B cell (primary cell): ENCODE measurements around the gene ASCL5. TPM values are rescaled to one million over a fixed set of nuclear protein-coding genes. Genes with fewer than 3 reads are reported as not detected.

Experiments used
- ATAC-seq: fragments of 200-7000 bp; cut with Tn5 transposase; one replicate; pipeline ENCODE4 v1.10.0; 2021; ENCODE audit warnings: low read depth, mild to moderate bottlenecking, moderate number of reproducible peaks, moderate library complexity
- CTCF ChIA-PET: fragments of 350-600 bp; sonication (Branson Sonifier 250); formaldehyde crosslinking; loops from one replicate; lab custom pipeline; 2021; ENCODE audit warnings: antibody characterized with exemption, inconsistent platforms; lab: Charles Lee
- POLR2A ChIA-PET: fragments of 350-600 bp; sonication (Branson Sonifier 250); formaldehyde crosslinking; loops from one replicate; lab custom pipeline; 2021; ENCODE audit warnings: antibody characterized with exemption; lab: Charles Lee
- DNase-seq: peaks from one replicate; pipeline ENCODE4 v3.0.0; 2013
- H2AFZ ChIP-seq: 2 replicates; pipeline ENCODE4 v1.6.1; 2012; ENCODE audit warnings: mild to moderate bottlenecking, low read depth, low read length; ENCODE audit not compliant: insufficient read depth, poor library complexity, severe bottlenecking
- H3K27ac ChIP-seq, 2 donors: 1 replicate in 1 of 2; 2 replicates in 1 of 2; pipeline ENCODE4 v1.5.1; 2012 to 2013; ENCODE audit warnings: low read length in 2 of 2, mild to moderate bottlenecking in 2 of 2, moderate library complexity in 1 of 2
- H3K27me3 ChIP-seq, 4 experiments: fragments of 200-600 bp in 1 of 4; sonication (generic) in 1 of 4; replicated peaks in 1 of 4; 1 replicate in 2 of 4; 2 replicates in 2 of 4; pipeline versions ENCODE4 v1.6.1 to v1.7.0; 2013 to 2016; ENCODE audit warnings: low read length in 3 of 4, mild to moderate bottlenecking in 2 of 4, mixed read lengths in 1 of 4, moderate library complexity in 1 of 4; ENCODE audit not compliant: insufficient read depth in 4 of 4, control insufficient read depth in 3 of 4; ENCODE audit errors: control extremely low read depth in 1 of 4
- H3K36me3 ChIP-seq, 2 experiments: replicated peaks in 1 of 2; 1 replicate in 1 of 2; 2 replicates in 1 of 2; pipeline versions ENCODE4 v1.6.1 to v1.7.1; 2013; ENCODE audit warnings: low read length in 1 of 2; ENCODE audit not compliant: insufficient read depth in 2 of 2, control insufficient read depth in 1 of 2; ENCODE audit errors: control extremely low read depth in 1 of 2, extremely low read depth in 1 of 2
- H3K4me1 ChIP-seq, 2 donors: fragments of 200-600 bp in 1 of 2; sonication (generic) in 1 of 2; 1 replicate in 1 of 2; 2 replicates in 1 of 2; pipeline versions ENCODE4 v1.5.1 to v1.6.1; 2013 to 2017; ENCODE audit warnings: low read length in 2 of 2; ENCODE audit not compliant: control insufficient read depth in 2 of 2, insufficient read depth in 2 of 2
- H3K4me2 ChIP-seq: replicated peaks from 2 replicates; pipeline ENCODE3; 2012; ENCODE audit warnings: mild to moderate bottlenecking, low read depth, low read length; ENCODE audit not compliant: poor library complexity, severe bottlenecking
- H3K4me3 ChIP-seq, 5 experiments: fragments of 200-600 bp in 1 of 5; sonication (generic) in 1 of 5; 1 replicate in 3 of 5; 2 replicates in 2 of 5; pipeline versions ENCODE4 v1.5.1 to v1.7.0; 2011 to 2016; ENCODE audit warnings: low read length in 4 of 5, mild to moderate bottlenecking in 4 of 5, low read depth in 2 of 5, control low read depth in 1 of 5, moderate library complexity in 1 of 5; ENCODE audit not compliant: insufficient read depth in 1 of 5; ENCODE audit errors: control extremely low read depth in 1 of 5, extremely low read depth in 1 of 5
- H3K79me2 ChIP-seq: fragments of 200-600 bp; sonication (generic); one replicate; pipeline ENCODE4 v1.6.0; 2016; ENCODE audit warnings: low read length; ENCODE audit not compliant: control insufficient read depth, insufficient read depth
- H3K9ac ChIP-seq: fragments of 200-600 bp; sonication (generic); 2 replicates; pipeline ENCODE4 v1.6.1; 2017; ENCODE audit warnings: mild to moderate bottlenecking, low read length, moderate library complexity
- H3K9me3 ChIP-seq, 3 donors: one replicate each; pipeline versions ENCODE4 v1.6.1 to v1.7.1; 2013; ENCODE audit warnings: low read length in 2 of 3; ENCODE audit not compliant: control insufficient read depth in 2 of 3, insufficient read depth in 1 of 3; ENCODE audit errors: control extremely low read depth in 1 of 3
- H4K20me1 ChIP-seq: 2 replicates; pipeline ENCODE4 v1.6.0; 2012; ENCODE audit warnings: mild to moderate bottlenecking, low read length; ENCODE audit not compliant: insufficient read depth, control insufficient read depth, poor library complexity, severe bottlenecking
- H3K27ac Mint-ChIP-seq: one replicate; pipeline ENCODE4 v1.8.0; 2021; ENCODE audit warnings: mixed read lengths
- H3K27me3 Mint-ChIP-seq: one replicate; pipeline ENCODE4 v1.8.0; 2021; ENCODE audit warnings: mixed read lengths
- H3K4me1 Mint-ChIP-seq: one replicate; pipeline ENCODE4 v1.8.0; 2021; ENCODE audit warnings: mixed read lengths
- H3K4me3 Mint-ChIP-seq: one replicate; pipeline ENCODE4 v1.8.0; 2021; ENCODE audit warnings: mixed read lengths
- H3K9me3 Mint-ChIP-seq: one replicate; pipeline ENCODE4 v1.8.0; 2022; ENCODE audit warnings: mixed read lengths; ENCODE audit not compliant: insufficient read depth
- CTCF ChIP-seq: fragments of 200-600 bp; IDR thresholded peaks from one replicate; pipeline ENCODE4 v1.8.0; 2022; ENCODE audit warnings: antibody characterized with exemption, mild to moderate bottlenecking
- EZH2 ChIP-seq: IDR thresholded peaks from 2 replicates; pipeline ENCODE4 v1.6.1; 2012; ENCODE audit warnings: borderline replicate concordance, low read depth, mild to moderate bottlenecking, moderate library complexity, low read length; ENCODE audit not compliant: insufficient read depth, poor library complexity, severe bottlenecking
- WGBS: methylation state at CpG from one replicate; pipeline ENCODE4 v1.1.5; 2013; ENCODE audit warnings: missing lambda C conversion rate; ENCODE audit not compliant: insufficient coverage; 5-methylcytosine and 5-hydroxymethylcytosine counted together
- intact Hi-C: fragments of 100-400 bp; cut with micrococcal nuclease; formaldehyde crosslinking; loops from one replicate; pipeline ENCODE4 v1.10.0; 2022
- polyA plus RNA-seq: library from polyadenylated mRNA; depleted of rRNA; stranded (reverse); fragments of >200 nt; gene quantifications from 2 replicates; pipeline ENCODE4 v1.2.3, GENCODE V29; 2012
- total RNA-seq, 2 donors: library from RNA; stranded (reverse); fragments of 120-200 nt in 1 of 2; gene quantifications; 1 replicate in 1 of 2; 2 replicates in 1 of 2; pipeline versions ENCODE4 v1.2.3 to v1.2.4, GENCODE V29; 2013 to 2022

Gene ASCL5
- total and polyA plus RNA-seq, 2 donors (not counting 1 experiment from before 2014, with no cell fraction given), result not detected

- Histone ChIP-seq H3K9me3 (no peaks in the 10 kb centered on the region), H3K27ac (no peak overlapping the region), H3K4me2 (no peak overlapping the region), H3K27me3 (no peaks in the 10 kb centered on the region), H2AFZ (no peak overlapping the region), H3K4me1 (no peaks in the 10 kb centered on the region), H3K36me3 (no peaks in the 10 kb centered on the region), H3K9ac (no peak overlapping the region), H3K4me3 (no peak overlapping the region), H4K20me1 (no peaks in the 10 kb centered on the region), H3K79me2 (no peaks in the 10 kb centered on the region)
- intact Hi-C loops, result no loop called here
- WGBS, result 90% methylated on average over 3 of the region's 12 CpGs
- ATAC-seq (no peak), DNase-seq (no peak)
- Mint-ChIP-seq H3K27me3 (peaks cover 4% of the 10 kb centered on the region), H3K4me1 (no peaks in the 10 kb centered on the region), H3K27ac (no peak overlapping the region), H3K4me3 (no peak overlapping the region), H3K9me3 (no peaks in the 10 kb centered on the region)
- CTCF ChIA-PET, result interaction anchor here (0.7 kb wide), 1 partner anchor 59 kb away, joined by 5 read pairs; no protein-coding TSS in a partner anchor
- TF ChIP-seq EZH2, result no peak
- TF ChIP-seq CTCF, result no peak
- POLR2A ChIA-PET, result no interaction called here
These were observed 26.6 kb downstream of the ASCL5 start for GRCh38 chr1:201100169-201100930.

- ATAC-seq, result no peak
- no peak for TF ChIP-seq EZH2
- TF ChIP-seq CTCF, result no peak
- no peaks in the 10 kb centered on the region for H3K79me2 ChIP-seq
- H2AFZ ChIP-seq, result no peak overlapping the region
- no peaks in the 10 kb centered on the region for H3K36me3 ChIP-seq
- Mint-ChIP-seq H3K27me3 (peaks cover 4% of the 10 kb centered on the region), H3K9me3 (no peaks in the 10 kb centered on the region), H3K4me1 (no peaks in the 10 kb centered on the region), H3K4me3 (no peak overlapping the region), H3K27ac (peak overlapping the region; percentile 16)
- H3K4me3 ChIP-seq, result no peak overlapping the region
- ChIA-PET POLR2A (no interaction called here), CTCF (no interaction called here)
- no peak overlapping the region for H3K9ac ChIP-seq
- H3K4me1 ChIP-seq, result no peaks in the 10 kb centered on the region
- 57% methylated on average over 3 of the region's 5 CpGs for WGBS
- no peak overlapping the region for H3K27ac ChIP-seq
- no peaks in the 10 kb centered on the region for H3K27me3 ChIP-seq
- intact Hi-C loops, result no loop called here
- no peak for DNase-seq
- no peaks in the 10 kb centered on the region for H4K20me1 ChIP-seq
- H3K9me3 ChIP-seq, result no peaks in the 10 kb centered on the region
- H3K4me2 ChIP-seq, result no peak overlapping the region
These were observed 27.8 kb downstream of the ASCL5 start for GRCh38 chr1:201098992-201099677.
